ENCODE data around the gene WFDC1. TPM values are rescaled to one million over a fixed set of nuclear protein-coding genes. Genes with fewer than 3 reads are reported as not detected.

The WFDC1 gene
- total and polyA plus RNA-seq, 2 of the 4 experiments (the other 2 are of a cell fraction), result 4.7 to 6.8 TPM

DNA sequence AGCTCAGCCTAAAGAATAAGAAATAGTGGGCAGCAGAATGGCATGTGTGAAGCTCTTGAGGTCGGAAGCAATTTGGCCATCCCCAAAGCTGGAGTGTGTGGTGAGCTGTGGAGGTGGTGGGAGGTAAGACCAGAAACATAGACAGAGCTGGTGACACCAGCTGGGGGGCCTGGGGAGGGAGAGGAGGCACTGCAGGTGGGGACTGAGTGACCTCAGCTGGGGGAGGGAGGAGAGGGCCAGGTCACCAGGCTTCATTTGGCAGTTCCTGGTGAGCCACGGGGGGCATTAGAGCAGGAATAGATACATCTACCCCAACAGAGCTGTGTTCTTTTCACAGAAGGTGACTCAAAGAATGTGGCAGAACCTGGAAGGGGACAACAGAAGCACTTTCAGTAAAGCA lies 31.9 kb downstream of the WFDC1 start (continued):
- TF ChIP-seq, protein P1, sequence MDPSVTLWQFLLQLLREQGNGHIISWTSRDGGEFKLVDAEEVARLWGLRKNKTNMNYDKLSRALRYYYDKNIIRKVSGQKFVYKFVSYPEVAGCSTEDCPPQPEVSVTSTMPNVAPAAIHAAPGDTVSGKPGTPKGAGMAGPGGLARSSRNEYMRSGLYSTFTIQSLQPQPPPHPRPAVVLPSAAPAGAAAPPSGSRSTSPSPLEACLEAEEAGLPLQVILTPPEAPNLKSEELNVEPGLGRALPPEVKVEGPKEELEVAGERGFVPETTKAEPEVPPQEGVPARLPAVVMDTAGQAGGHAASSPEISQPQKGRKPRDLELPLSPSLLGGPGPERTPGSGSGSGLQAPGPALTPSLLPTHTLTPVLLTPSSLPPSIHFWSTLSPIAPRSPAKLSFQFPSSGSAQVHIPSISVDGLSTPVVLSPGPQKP (IDR thresholded peaks at IDR 0.05; ENCODE audit: borderline replicate concordance, low read depth, low read length), result no peak
- TF ChIP-seq MXI1 (IDR thresholded peaks at IDR 0.05; ENCODE audit: borderline replicate concordance, low read depth, low read length), result no peak
- TF ChIP-seq POLR2A (IDR thresholded peaks at IDR 0.05; ENCODE audit: low read depth, low read length), result no peak
- TF ChIP-seq BHLHE40 (IDR thresholded peaks at IDR 0.05; ENCODE audit: low read depth, low read length), result no peak

DNA sequence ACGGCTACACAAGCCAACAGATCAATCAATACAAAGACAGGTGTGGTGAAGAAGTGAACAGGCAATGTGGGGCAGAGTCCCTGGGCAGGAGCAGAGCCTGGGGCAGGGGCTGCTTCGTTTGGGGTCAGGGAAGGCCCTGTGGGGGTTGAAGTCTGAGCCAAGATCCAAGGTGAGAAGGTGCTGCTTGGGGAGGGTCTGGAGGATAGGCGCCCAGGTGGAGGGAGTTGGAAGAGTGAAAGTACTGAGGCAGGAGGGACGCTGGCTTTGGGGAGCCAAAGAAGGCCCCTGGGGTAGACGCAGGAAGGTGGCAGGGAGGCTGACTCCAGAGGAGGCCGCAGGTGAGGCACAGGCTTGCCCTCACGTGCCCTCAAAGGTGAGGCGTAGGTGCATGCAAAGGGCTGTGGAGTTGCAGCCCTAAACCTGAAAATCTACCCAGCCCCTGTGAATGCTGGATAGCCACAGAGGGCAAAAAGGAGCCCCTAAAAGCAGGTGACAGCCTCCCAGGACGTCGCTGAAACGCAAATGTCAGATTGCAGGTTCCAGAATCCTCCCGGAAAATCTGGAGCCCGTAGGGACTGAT lies 33.3 kb downstream of the WFDC1 start:
- H3K4me3 ChIP-seq (ENCODE audit: insufficient read depth, low read depth, low read length), result no peak overlapping the region
- in situ Hi-C loops (cut with MboI; ENCODE audit: low sequenced_read_pairs) (no loop called here), dilution Hi-C loops (cut with HindIII; ENCODE audit: low sequenced_read_pairs, unreplicated experiment) (no loop called here), intact Hi-C loops (cut with micrococcal nuclease) (loop anchor here (1.0 kb wide), 1 partner anchor 27 kb away; no protein-coding TSS in a partner anchor)
- H3K4me2 ChIP-seq (ENCODE audit: low read depth, low read length), result no peak overlapping the region
- H3K9me1 ChIP-seq (ENCODE audit: insufficient read depth, low read length), result no peaks in the 10 kb centered on the region
- no peak overlapping the region for H3K14ac ChIP-seq (replicated peaks; ENCODE audit: low read depth, low read length)
- no peak overlapping the region for H3K27ac ChIP-seq (ENCODE audit: insufficient read depth, low read length)
- H3K56ac ChIP-seq (ENCODE audit: extremely low read depth, insufficient read depth, low read length), result no peak overlapping the region
- no peak for DNase-seq
- no peak overlapping the region for H3K9ac ChIP-seq (ENCODE audit: low read depth, low read length)
- H4K5ac ChIP-seq (ENCODE audit: low read depth, low read length), result no peak overlapping the region
- H2BK5ac ChIP-seq (ENCODE audit: low read depth, low read length, poor library complexity, severe bottlenecking), result no peak overlapping the region
- no peaks in the 10 kb centered on the region for H3K79me1 ChIP-seq (ENCODE audit: low read depth in 1 of 2, low read length in 2 of 2)
- peaks cover 31% of the 10 kb centered on the region for H3K36me3 ChIP-seq (ENCODE audit: control insufficient read depth, insufficient read depth, low read length)
- no peak overlapping the region for H2BK120ac ChIP-seq (ENCODE audit: low read depth, low read length)
- no peaks in the 10 kb centered on the region for H3K27me3 ChIP-seq (ENCODE audit: control insufficient read depth, insufficient read depth, low read length)
- no peak overlapping the region for H4K91ac ChIP-seq (ENCODE audit: insufficient read depth, low read depth, low read length)
- no peak overlapping the region for H4K8ac ChIP-seq (ENCODE audit: low read depth in 2 of 2, low read length in 2 of 2)
- no TSS peak for BruUV-seq (replicated peaks)
- WGBS, 2 experiments (ENCODE audit: extremely low coverage in 2 of 2, insufficient read length in 1 of 2), result 73% methylated on average over 10 of the region's 13 CpGs; no CpG with 5 or more reads in 1 of the 2 experiments
- ChIA-PET CTCF (no interaction called here), POLR2A (ENCODE audit: unreplicated experiment) (no interaction called here)
- H2BK15ac ChIP-seq (ENCODE audit: low read depth, low read length), result no peak overlapping the region
- no peaks in the 10 kb centered on the region for H3K4me1 ChIP-seq (ENCODE audit: control insufficient read depth, insufficient read depth, low read length)
- TF ChIP-seq, protein P1 (IDR thresholded peaks at IDR 0.05; ENCODE audit: borderline replicate concordance, low read depth, low read length), result no peak
- TF ChIP-seq, protein P2, sequence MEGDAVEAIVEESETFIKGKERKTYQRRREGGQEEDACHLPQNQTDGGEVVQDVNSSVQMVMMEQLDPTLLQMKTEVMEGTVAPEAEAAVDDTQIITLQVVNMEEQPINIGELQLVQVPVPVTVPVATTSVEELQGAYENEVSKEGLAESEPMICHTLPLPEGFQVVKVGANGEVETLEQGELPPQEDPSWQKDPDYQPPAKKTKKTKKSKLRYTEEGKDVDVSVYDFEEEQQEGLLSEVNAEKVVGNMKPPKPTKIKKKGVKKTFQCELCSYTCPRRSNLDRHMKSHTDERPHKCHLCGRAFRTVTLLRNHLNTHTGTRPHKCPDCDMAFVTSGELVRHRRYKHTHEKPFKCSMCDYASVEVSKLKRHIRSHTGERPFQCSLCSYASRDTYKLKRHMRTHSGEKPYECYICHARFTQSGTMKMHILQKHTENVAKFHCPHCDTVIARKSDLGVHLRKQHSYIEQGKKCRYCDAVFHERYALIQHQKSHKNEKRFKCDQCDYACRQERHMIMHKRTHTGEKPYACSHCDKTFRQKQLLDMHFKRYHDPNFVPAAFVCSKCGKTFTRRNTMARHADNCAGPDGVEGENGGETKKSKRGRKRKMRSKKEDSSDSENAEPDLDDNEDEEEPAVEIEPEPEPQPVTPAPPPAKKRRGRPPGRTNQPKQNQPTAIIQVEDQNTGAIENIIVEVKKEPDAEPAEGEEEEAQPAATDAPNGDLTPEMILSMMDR (conservative IDR thresholded peaks at IDR 0.05; ENCODE audit: low read depth, low read length), result no peak
- TF ChIP-seq CEBPB (IDR thresholded peaks at IDR 0.05; ENCODE audit: low read depth, low read length), result no peak
- no peak for TF ChIP-seq SMC3 (IDR thresholded peaks at IDR 0.05; ENCODE audit: low read depth, low read length)
- no peak for TF ChIP-seq MAZ (IDR thresholded peaks at IDR 0.05; ENCODE audit: borderline replicate concordance, low read depth, low read length)
- no peak for TF ChIP-seq RFX5 (IDR thresholded peaks at IDR 0.05; ENCODE audit: low read depth, low read length)
- no peak for TF ChIP-seq FOS (IDR thresholded peaks at IDR 0.05; ENCODE audit: low read depth, low read length)
- H2AFZ ChIP-seq (replicated peaks; ENCODE audit: low read length, poor library complexity), result no peak overlapping the region
- H4K20me1 ChIP-seq (ENCODE audit: insufficient read depth, low read length), result 0 out of 2 replicates have a peak, but pooled peaks cover 3% of the 10 kb centered on the region
- H3K4ac ChIP-seq (ENCODE audit: low read depth, low read length), result no peak overlapping the region
- H2AK5ac ChIP-seq (ENCODE audit: low read depth, low read length), result no peak overlapping the region
- H3K18ac ChIP-seq (ENCODE audit: low read depth, low read length), result no peak overlapping the region
- no peak overlapping the region for H3K23ac ChIP-seq (ENCODE audit: low read depth, low read length)
- H3K9me3 ChIP-seq (ENCODE audit: control insufficient read depth, insufficient read depth, low read length), result no peaks in the 10 kb centered on the region
- no peak for ATAC-seq (ENCODE audit: low read depth)
- H2BK20ac ChIP-seq (ENCODE audit: low read depth, low read length), result no peak overlapping the region
- H2AK9ac ChIP-seq (replicated peaks; ENCODE audit: low read depth, low read length, poor library complexity), result no peak overlapping the region

Measured in IMR-90 (cell line).